Activated naive CD4-positive, alpha-beta T cell treated with anti-CD3 and anti-CD28 coated beads, Interleukin-2, amount 50 U/mL, for 72 hours (primary cell): ENCODE data around the gene PKD2L1. TPM values are rescaled to one million over a fixed set of nuclear protein-coding genes. Genes with fewer than 3 reads are reported as not detected.
A peak's percentile ranks its signal among the peaks of the same experiment; 100 is the strongest.
"Not testable (repeated sequence)": the region's sequence is repeated elsewhere in the genome, so short reads cannot be mapped to it uniquely, and the experiment has no call there.

Source experiments
- ATAC-seq, 2 donors: fragments of 150-1000 bp; cut with Tn5 transposase; 2 replicates each; pipeline ENCODE4 v1.10.0; 2021; ENCODE audit warnings: mild to moderate bottlenecking in 2 of 2, moderate library complexity in 2 of 2
- DNase-seq, 2 donors: peaks; one replicate each; pipeline ENCODE4 v3.0.0; 2021 to 2022; ENCODE audit warnings: low spot score in 2 of 2
- H3K27ac Mint-ChIP-seq, 2 donors: one replicate each; pipeline ENCODE4 v1.8.0; 2022; ENCODE audit warnings: mild to moderate bottlenecking in 2 of 2, mixed read lengths in 2 of 2
- H3K36me3 Mint-ChIP-seq, 2 donors: one replicate each; pipeline ENCODE4 v1.8.0; 2022; ENCODE audit warnings: mixed read lengths in 2 of 2
- H3K9me3 Mint-ChIP-seq, 2 donors: one replicate each; pipeline ENCODE4 v1.8.0; 2022; ENCODE audit warnings: mixed read lengths in 2 of 2
- total RNA-seq, 2 donors: library from RNA; stranded (reverse); gene quantifications; one replicate each; pipeline ENCODE4 v1.2.3, GENCODE V29; 2022

Gene PKD2L1
- total RNA-seq, 2 donors from 2014 or later = 0.10 TPM; not detected in 1

DNA sequence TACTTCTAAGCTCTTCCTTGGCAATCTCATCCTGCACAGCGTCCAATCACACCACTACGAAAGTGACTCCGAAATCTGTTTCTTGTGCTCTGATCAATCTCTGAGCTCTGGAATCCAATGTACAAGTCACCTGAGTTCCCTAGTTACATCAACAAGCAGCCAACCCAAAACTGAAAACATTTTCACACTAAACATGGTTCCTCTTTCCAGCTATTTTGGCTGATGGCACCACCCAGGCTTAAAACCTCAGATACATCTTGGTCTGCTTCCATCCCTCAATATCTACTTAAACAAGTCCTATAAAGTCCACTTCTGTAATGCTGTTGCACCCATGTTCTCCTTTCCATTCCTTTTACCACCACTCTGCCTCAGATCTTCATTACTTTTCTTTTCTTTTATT, 47.1 kb downstream of the PKD2L1 start:
- Mint-ChIP-seq H3K27ac (no peak overlapping the region), H3K9me3 (no peaks in the 10 kb centered on the region), H3K36me3 (peaks cover 12 to 14% of the 10 kb centered on the region in 2 donors)
- no peak for ATAC-seq
- DNase-seq = no peak

DNA sequence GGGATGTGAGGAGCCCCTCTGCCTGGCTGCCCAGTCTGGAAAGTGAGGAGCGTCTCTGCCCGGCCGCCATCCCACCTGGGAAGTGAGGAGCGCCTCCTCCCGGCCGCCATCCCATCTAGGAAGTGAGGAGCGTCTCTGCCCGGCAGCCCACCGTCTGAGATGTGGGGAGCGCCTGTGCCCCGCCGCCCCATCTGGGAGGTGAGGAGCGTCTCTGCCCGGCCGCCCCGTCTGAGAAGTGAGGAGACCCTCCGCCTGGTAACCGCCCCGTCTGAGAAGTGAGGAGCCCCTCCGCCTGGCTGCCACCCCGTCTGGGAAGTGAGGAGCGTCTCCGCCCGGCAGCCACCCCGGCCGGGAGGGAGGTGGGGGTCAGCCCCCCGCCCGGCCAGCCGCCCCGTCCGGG, 53.1 kb downstream of the PKD2L1 start:
- not testable (repeated sequence) for H3K9me3 Mint-ChIP-seq, DNase-seq, H3K36me3 Mint-ChIP-seq, ATAC-seq, H3K27ac Mint-ChIP-seq

DNA sequence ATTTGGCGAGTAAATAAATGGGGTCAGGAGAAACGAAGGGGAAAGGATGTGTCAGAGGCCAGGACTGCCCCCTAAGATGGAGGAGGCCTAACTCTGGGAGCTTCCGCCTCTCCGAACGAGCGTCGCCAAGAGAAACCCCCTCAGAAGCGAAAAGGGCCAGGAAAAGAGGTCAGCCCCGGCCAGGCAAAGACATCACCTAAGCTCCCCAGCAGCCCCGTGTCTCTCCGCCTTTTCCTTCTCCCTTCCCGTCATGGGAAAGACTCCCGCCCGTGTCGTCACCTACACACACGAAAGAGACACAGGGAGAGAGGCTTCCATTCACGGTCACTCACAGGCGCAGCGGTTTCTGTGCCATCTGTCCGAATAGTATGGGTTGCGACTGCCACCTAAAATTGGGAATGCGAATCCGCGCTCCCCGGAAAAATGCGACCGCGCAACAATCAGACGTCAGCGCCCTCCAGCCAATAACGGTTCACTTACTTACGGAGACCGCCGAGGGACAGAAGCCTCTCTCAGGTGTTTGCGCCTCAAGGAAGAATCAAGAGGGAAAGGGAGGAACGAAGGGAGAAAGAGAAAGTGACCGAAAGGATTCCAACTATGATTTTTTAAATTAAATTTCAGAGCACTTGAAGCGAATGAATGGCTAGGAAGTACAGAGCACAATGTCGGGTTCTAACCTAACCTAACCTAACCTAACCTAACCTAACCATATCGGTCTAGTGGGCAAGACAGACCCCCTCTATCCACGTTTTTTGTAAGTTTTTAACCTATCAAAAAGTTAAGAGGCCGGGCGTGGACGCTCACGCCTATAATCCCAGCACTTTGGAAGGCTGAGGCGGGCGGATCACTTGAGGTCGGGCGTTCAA, 62.6 kb downstream of the PKD2L1 start, which contains the start of gene CWF19L1:
Gene CWF19L1 (minus strand): TSS at position 400 of the 866 bp plus-strand sequence. CDS start 45 bp downstream, at position 355.
- ATAC-seq (peak; percentile 89 to 90), DNase-seq (peak; percentile 69 to 81)
- H3K9me3 Mint-ChIP-seq = no peaks in the 10 kb centered on the region
- H3K36me3 Mint-ChIP-seq = peaks cover 6 to 7% of the 10 kb centered on the region in 2 donors
- H3K27ac Mint-ChIP-seq = peak within 1 kb of the TSS; percentile 96 to 100

DNA sequence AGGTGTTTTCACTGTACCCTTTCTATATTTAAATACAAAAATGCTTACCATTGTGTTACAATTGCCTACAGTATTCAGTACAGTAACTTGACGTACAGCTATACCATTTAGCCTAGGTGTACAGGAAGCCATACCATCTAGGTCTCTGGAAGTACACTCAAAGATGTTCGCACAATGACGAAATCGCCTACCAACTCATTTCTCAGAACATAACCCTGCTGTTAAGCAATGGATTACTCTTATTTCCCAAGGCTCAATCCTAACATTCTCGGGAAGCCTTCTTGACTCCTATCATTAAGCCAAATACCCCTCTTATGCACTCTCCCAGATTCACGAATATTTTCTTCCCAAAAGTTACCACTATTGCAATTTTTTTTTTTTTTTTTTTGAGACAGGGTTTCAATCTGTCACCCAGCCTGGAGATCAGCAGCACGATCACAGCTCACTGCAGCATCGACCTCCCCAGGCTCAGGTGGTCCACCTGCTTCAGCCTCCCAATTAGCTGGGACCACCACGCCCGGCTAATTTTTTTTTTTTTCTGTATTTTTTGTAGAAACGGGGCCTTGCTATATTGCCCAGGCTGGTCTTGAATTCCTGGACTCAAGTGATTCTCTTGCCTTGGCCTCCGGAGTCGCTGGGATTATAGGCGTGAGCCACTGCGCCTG, 64.1 kb downstream of the PKD2L1 start:
- no peak for ATAC-seq
- H3K9me3 Mint-ChIP-seq = no peaks in the 10 kb centered on the region
- H3K27ac Mint-ChIP-seq = peak overlapping the region in 1 of 2 donors; percentile 66
- no peak for DNase-seq
- peaks cover 6 to 7% of the 10 kb centered on the region in 2 donors for H3K36me3 Mint-ChIP-seq

DNA sequence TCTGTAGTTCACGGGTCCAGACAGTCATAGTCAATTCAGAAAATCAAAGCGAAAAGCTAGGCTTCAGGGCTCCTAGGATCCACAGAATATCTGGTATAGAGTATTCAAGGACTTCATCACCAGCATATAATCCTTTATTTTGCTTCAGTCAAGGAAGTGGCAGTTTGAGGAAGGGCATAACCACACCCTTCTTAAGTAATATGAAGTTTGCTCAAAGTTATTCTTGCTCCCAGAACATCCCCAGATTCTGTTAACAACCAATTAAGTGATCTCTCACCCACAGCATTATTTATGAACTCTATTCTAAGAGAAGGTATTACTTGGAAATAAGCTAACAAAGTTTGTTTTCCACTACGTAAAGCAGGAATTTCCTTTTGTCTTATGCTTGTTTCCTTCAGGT, 75.8 kb downstream of the PKD2L1 start:
- H3K9me3 Mint-ChIP-seq = no peaks in the 10 kb centered on the region
- DNase-seq (no peak), ATAC-seq (no peak)
- peaks cover 5 to 6% of the 10 kb centered on the region in 2 donors for H3K36me3 Mint-ChIP-seq
- H3K27ac Mint-ChIP-seq = peak overlapping the region in 1 of 2 donors; percentile 11

DNA sequence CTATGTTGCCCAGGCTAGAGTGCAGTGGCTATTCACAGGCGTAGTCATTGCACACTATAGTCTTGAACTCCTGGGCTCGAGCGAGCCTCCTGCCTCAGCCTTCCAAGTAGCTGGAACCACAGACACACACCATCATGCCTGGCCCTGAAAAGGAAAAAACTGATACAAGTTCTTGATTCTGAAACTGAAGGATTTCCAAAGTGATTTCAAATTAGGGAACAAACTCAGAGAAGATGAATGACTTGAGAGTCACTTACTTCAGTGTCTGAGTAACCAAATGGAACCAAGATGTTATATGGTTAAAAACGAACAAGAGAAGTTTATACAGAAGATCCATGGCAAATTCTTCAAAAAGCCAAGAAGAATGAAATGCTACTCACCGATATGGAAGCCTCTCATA, 77.0 kb downstream of the PKD2L1 start:
- Mint-ChIP-seq H3K36me3 (peaks cover 0 to 6% of the 10 kb centered on the region in 2 donors), H3K9me3 (no peaks in the 10 kb centered on the region), H3K27ac (no peak overlapping the region)
- no peak for ATAC-seq
- DNase-seq = no peak

DNA sequence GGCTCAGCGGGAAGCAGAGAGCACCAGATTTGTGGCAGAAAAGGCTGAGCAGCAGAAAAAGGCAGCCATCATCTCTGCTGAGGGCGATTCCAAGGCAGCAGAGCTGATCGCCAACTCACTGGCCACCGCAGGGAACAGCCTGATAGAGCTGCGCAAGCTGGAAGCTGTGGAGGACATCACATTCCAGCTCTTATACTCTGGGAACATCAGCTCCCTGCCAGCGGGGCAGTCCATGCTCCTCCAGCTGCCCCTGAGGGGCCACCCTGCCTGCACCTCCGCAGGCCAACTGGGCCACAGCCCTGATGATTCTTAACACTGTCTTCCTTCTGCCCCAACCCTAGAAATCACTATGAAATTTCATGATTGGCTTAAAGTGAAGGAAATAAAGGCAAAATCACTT, 81.2 kb downstream of the PKD2L1 start:
- ATAC-seq = no peak
- DNase-seq = no peak
- Mint-ChIP-seq H3K27ac (peak overlapping the region in 1 of 2 donors; percentile 92), H3K9me3 (no peaks in the 10 kb centered on the region), H3K36me3 (peaks cover 0 to 6% of the 10 kb centered on the region in 2 donors)

DNA sequence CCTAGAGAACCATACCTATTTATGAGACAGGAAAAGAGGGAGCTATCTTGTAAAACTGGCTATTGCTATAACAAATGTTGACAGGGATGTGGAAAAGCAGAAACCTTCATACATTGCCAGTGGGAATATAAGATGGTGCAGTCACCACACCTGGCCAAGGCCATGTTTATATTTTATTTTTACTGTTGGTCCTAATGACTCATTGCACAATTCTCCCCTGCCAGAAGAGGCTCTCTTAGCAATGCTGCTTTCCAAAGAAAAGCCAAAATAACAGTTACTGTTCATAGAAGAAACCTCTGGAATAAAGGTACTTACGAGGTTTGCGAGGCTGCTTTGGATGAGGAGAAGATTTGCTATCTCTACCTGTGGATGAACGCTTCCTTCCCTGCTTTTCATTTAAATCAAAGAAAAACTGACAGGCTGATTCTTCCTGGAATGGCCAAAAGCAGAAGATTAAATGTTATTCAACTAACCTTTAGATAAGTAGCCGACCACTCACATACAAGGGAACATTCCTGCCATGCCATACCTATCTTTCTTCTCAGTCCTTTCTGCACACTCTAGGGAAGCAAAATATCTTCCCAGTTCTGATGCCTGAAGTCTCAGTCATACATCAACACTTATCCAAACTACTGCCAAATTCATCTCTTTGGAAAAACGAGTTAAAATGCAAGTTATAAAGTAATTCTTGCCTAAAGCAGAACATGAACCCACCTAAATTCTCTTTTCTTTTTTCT, 84.4 kb downstream of the PKD2L1 start:
- ATAC-seq (no peak), DNase-seq (no peak)
- Mint-ChIP-seq H3K9me3 (no peaks in the 10 kb centered on the region), H3K36me3 (peaks cover 0 to 6% of the 10 kb centered on the region in 2 donors), H3K27ac (peak overlapping the region in 1 of 2 donors; percentile 65)

DNA sequence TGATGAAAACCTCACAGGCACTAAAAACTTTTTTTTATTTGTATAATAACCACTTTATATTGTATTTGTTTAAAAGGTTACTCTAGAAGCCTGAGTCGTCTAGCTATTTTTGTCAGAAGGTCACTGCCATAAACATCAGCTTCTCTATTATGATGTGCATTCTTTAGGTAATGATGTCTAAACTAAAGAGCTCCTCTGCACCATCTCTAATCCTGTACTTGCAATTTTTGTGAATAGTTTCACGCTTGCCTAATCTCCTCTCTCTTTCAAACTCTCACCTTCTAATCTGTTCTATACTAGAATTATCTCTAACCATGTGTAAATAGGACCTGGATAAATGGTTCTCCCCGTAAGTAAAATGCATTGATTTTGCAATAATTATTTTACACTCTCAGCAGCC, 90.2 kb downstream of the PKD2L1 start:
- DNase-seq (no peak), ATAC-seq (no peak)
- H3K27ac Mint-ChIP-seq = no peak overlapping the region
- H3K36me3 Mint-ChIP-seq = no peaks in the 10 kb centered on the region
- H3K9me3 Mint-ChIP-seq = no peaks in the 10 kb centered on the region

DNA sequence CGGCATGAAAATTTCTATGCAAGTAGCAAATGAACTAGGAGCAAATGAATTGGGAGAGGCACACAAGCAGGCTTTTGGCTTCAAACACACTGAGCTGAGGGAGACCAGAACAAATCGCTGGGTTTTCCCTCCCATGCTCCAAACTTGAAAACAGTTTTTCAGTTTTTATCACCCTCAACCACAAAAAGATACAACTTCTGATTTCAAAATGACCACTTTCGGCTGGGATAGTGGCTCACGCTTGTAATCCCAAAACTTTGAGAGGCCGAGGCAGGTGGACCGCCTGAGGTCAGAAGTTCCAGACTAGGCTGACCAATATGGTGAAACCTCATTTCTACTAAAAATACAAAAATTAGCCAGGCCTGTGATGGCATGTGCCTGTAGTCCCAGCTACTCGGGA, 91.6 kb downstream of the PKD2L1 start:
- DNase-seq (no peak), ATAC-seq (no peak)
- peaks cover 0 to under 1% of the 10 kb centered on the region in 2 donors for H3K36me3 Mint-ChIP-seq
- H3K9me3 Mint-ChIP-seq = no peaks in the 10 kb centered on the region
- H3K27ac Mint-ChIP-seq = peak overlapping the region in 1 of 2 donors; percentile 70

Other genes starting within 250 kb of the PKD2L1 start
- gene CPN1, start 248.4 kb downstream of the PKD2L1 start, total RNA-seq = not detected
- 10 to 100 TPM; 16.8 to 17.5 TPM for gene ERLIN1, start 144.2 kb downstream of the PKD2L1 start, total RNA-seq
- 10 to 100 TPM; 18.8 to 42.4 TPM for gene CHUK, start 100.6 kb downstream of the PKD2L1 start, total RNA-seq
- gene CWF19L1, start 62.6 kb downstream of the PKD2L1 start, total RNA-seq = 10 to 100 TPM; 41.1 to 50.6 TPM
- gene BLOC1S2, start 43.5 kb downstream of the PKD2L1 start, total RNA-seq = 100 to 1,000 TPM in 1 of 2 donors, 10 to 100 TPM in 1; 48.0 to 112 TPM
- gene SCD, start 17.0 kb upstream of the PKD2L1 start, total RNA-seq = 100 to 1,000 TPM in 1 of 2 donors, 10 to 100 TPM in 1; 67.5 to 185 TPM
- gene WNT8B, start 132.8 kb upstream of the PKD2L1 start, total RNA-seq = under 1 TPM; 0.20 to 0.45 TPM
- 100 to 1,000 TPM in 1 of 2 donors, 10 to 100 TPM in 1; 60.8 to 121 TPM for gene SEC31B, start 189.6 kb upstream of the PKD2L1 start, total RNA-seq
- 100 to 1,000 TPM; 326 to 391 TPM for gene NDUFB8, start 199.6 kb upstream of the PKD2L1 start, total RNA-seq
- 10 to 100 TPM; 43.7 to 48.1 TPM for gene HIF1AN, start 205.7 kb upstream of the PKD2L1 start, total RNA-seq